Measurements from ENCODE around the gene MYL3.

DNA sequence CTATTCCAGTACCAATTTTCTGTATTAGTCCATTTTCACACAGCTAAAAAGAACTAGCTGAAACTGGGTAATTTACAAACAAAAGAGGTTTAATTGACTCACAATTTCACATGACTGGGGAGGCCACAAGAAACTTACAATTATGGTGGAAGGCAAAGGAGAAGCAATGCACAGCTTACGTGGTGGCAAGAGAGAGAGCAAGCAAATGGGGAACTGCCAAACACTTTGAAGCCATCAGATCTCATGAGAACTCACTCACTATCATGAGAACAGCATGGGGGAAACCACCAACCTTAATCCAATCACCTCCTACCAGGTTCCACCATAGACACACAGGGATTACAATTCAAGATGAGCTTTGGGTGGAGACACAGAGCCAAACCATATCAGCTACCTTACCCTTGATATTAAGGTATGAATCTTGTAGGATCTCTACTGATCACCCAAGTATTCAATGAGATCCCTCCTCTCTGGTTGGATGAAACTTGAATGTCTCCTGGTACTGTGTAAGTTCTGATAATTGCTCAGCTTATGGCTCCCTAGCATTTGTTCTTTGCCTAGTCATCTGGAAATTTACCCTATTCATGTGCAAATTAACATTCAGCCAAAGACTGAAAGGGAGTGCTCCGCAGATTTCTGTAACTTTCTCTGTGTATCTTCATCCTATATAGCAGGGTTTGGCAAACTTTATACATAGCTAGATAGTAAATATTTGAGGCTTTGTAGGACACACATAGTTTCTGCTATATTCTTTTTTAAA lies 38.9 kb downstream of the MYL3 start:
- TF ChIP-seq RAD21 (IDR thresholded peaks at IDR 0.05; ENCODE audit: low read depth) (no peak), EP300 (IDR thresholded peaks at IDR 0.05; ENCODE audit: borderline replicate concordance) (no peak), ZBTB7A (IDR thresholded peaks at IDR 0.05; ENCODE audit: low read depth) (no peak)
- TF ChIP-seq, protein P1, sequence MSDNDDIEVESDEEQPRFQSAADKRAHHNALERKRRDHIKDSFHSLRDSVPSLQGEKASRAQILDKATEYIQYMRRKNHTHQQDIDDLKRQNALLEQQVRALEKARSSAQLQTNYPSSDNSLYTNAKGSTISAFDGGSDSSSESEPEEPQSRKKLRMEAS (IDR thresholded peaks at IDR 0.05), result no peak
- TF ChIP-seq, protein P2, sequence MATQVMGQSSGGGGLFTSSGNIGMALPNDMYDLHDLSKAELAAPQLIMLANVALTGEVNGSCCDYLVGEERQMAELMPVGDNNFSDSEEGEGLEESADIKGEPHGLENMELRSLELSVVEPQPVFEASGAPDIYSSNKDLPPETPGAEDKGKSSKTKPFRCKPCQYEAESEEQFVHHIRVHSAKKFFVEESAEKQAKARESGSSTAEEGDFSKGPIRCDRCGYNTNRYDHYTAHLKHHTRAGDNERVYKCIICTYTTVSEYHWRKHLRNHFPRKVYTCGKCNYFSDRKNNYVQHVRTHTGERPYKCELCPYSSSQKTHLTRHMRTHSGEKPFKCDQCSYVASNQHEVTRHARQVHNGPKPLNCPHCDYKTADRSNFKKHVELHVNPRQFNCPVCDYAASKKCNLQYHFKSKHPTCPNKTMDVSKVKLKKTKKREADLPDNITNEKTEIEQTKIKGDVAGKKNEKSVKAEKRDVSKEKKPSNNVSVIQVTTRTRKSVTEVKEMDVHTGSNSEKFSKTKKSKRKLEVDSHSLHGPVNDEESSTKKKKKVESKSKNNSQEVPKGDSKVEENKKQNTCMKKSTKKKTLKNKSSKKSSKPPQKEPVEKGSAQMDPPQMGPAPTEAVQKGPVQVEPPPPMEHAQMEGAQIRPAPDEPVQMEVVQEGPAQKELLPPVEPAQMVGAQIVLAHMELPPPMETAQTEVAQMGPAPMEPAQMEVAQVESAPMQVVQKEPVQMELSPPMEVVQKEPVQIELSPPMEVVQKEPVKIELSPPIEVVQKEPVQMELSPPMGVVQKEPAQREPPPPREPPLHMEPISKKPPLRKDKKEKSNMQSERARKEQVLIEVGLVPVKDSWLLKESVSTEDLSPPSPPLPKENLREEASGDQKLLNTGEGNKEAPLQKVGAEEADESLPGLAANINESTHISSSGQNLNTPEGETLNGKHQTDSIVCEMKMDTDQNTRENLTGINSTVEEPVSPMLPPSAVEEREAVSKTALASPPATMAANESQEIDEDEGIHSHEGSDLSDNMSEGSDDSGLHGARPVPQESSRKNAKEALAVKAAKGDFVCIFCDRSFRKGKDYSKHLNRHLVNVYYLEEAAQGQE (IDR thresholded peaks at IDR 0.05; ENCODE audit: low read depth), result no peak
